Panc1 (cell line): ENCODE data around the gene PSMC6. TPM values are rescaled to one million over a fixed set of nuclear protein-coding genes. Genes with fewer than 3 reads are reported as not detected.
A peak's percentile ranks its signal among the peaks of the same experiment; 100 is the strongest.

Source experiments
- ATAC-seq: fragments of 200-7000 bp; cut with Tn5 transposase; 2 replicates; pipeline ENCODE4 v1.9.1; 2020; ENCODE audit warnings: mild to moderate bottlenecking, moderate library complexity
- BruUV-seq: library from RNA; stranded (reverse); fragments of 400-500 nt; replicated peaks from 2 replicates; lab custom pipeline; 2021; lab: Mats Ljungman, UMichigan
- CTCF ChIA-PET: fragments of 300-600 bp; sonication (Branson Sonifier 250); formaldehyde crosslinking; loops from one replicate; lab custom pipeline; 2022; ENCODE audit warnings: antibody characterized with exemption; lab: Charles Lee
- POLR2A ChIA-PET: fragments of 300-600 bp; sonication (Branson Sonifier 250); formaldehyde crosslinking; loops from one replicate; lab custom pipeline; 2022; ENCODE audit warnings: antibody characterized with exemption; lab: Charles Lee
- DNase-seq: peaks from one replicate; pipeline ENCODE4 v3.0.0-alpha.2; 2010; ENCODE audit warnings: low read depth, low spot score
- H3K27ac ChIP-seq: 2 replicates; pipeline ENCODE4 v1.5.1; 2011; ENCODE audit warnings: mild to moderate bottlenecking, low read length, inconsistent platforms
- H3K27me3 ChIP-seq: fragments of 200-500 bp; sonication (Bioruptor generic); 2 replicates; pipeline ENCODE4 v1.6.0; 2014; ENCODE audit warnings: low read length, inconsistent platforms; ENCODE audit not compliant: control insufficient read depth, insufficient read depth
- H3K36me3 ChIP-seq: fragments of 200-500 bp; sonication (Bioruptor generic); 2 replicates; pipeline ENCODE4 v1.5.1; 2014; ENCODE audit warnings: inconsistent platforms, mild to moderate bottlenecking, low read length, moderate library complexity; ENCODE audit not compliant: control insufficient read depth, insufficient read depth
- H3K4me1 ChIP-seq: 2 replicates; pipeline ENCODE4 v1.5.1; 2011; ENCODE audit warnings: inconsistent platforms, mild to moderate bottlenecking, low read length, moderate library complexity; ENCODE audit not compliant: control insufficient read depth, insufficient read depth
- H3K4me3 ChIP-seq, 2 experiments: 2 replicates each; pipeline ENCODE4 v1.5.1; 2011 to 2012; ENCODE audit warnings: low read depth in 2 of 2, low read length in 2 of 2, mild to moderate bottlenecking in 2 of 2, inconsistent platforms in 1 of 2, moderate library complexity in 1 of 2
- H3K9me3 ChIP-seq: fragments of 200-500 bp; sonication (Bioruptor generic); 2 replicates; pipeline ENCODE4 v1.5.1; 2014; ENCODE audit warnings: low read depth, mild to moderate bottlenecking, inconsistent platforms, low read length, moderate library complexity; ENCODE audit not compliant: control insufficient read depth, insufficient read depth
- CTCF ChIP-seq: fragments of 450-650 bp; IDR thresholded peaks from 2 replicates; pipeline ENCODE4 v1.5.1; 2017; ENCODE audit warnings: mild to moderate bottlenecking
- POLR2AphosphoS5 ChIP-seq: IDR thresholded peaks from 2 replicates; pipeline ENCODE4 v1.6.1; 2012; ENCODE audit warnings: mild to moderate bottlenecking, low read depth, low read length, moderate library complexity
- SIN3A ChIP-seq: IDR thresholded peaks from 2 replicates; pipeline ENCODE4 v1.6.1; 2012; ENCODE audit warnings: low read depth, mild to moderate bottlenecking, low read length, moderate library complexity, borderline replicate concordance; ENCODE audit not compliant: insufficient read depth
- TCF7L2 ChIP-seq: IDR thresholded peaks from 2 replicates; pipeline ENCODE4 v1.6.1; 2011; ENCODE audit warnings: mild to moderate bottlenecking, low read depth, low read length, inconsistent platforms
- in situ Hi-C: cut with HindIII; loops from 2 replicates; pipeline ENCODE4 v1.10.0; 2016; ENCODE audit warnings: low sequenced_read_pairs, low pct_unique_long_range_greater_than_20kb
- intact Hi-C: fragments of 100-400 bp; cut with micrococcal nuclease; formaldehyde crosslinking; loops from one replicate; pipeline ENCODE4 v1.10.0; 2022; ENCODE audit not compliant: unreplicated experiment
- total RNA-seq: library from RNA; stranded (reverse); gene quantifications from one replicate; pipeline ENCODE4 v1.2.1, GENCODE V29; 2021; ENCODE audit not compliant: unreplicated experiment
- TF ChIP-seq, protein P1 (sequence below), 2 experiments: IDR thresholded peaks; 2 replicates each; pipeline ENCODE4 v1.6.1; 2011 to 2012; ENCODE audit warnings: low read depth in 2 of 2, control low read depth in 1 of 2, low read length in 1 of 2, mild to moderate bottlenecking in 1 of 2, moderate library complexity in 1 of 2; ENCODE audit not compliant: insufficient read depth in 1 of 2

Gene PSMC6
- total RNA-seq, 1 experiment from 2014 or later: 62.1 TPM

DNA sequence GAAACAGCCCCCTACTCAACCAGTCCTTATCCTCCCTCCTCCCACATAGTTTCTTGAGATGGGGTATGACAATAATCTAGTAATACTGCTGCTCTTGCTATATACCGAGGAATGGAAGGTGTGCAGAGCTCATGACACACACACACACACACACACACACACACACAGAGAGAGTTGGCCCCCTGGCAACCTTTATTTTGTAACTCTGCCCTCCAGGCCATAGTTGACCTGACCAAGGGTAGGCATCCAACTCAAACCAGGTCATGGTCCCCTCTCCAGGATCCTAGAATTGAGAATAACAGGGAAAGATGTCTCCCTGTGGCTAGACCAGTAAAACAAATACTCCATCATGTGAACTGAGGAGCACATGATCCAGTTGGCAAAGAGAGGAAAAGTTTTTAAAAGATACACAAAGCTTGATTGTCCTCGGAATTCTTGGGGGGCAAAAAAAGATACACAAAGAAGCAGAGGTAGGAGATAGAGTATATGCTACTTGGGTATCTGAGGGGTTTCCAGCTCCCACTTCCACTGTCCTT, 22.9 kb upstream of the PSMC6 start:
- DNase-seq (no peak), ATAC-seq (0 out of 2 replicates have a peak, but pooled peaks have one; percentile 30)
- POLR2A ChIA-PET: no interaction called here
- Histone ChIP-seq H3K4me3 (no peak overlapping the region), H3K9me3 (no peaks in the 10 kb centered on the region), H3K4me1 (0 out of 2 replicates have a peak, but pooled peaks cover 2% of the 10 kb centered on the region), H3K27me3 (no peaks in the 10 kb centered on the region), H3K36me3 (no peaks in the 10 kb centered on the region), H3K27ac (no peak overlapping the region)
- BruUV-seq: no TSS peak
- CTCF ChIA-PET: no interaction called here
- in situ Hi-C loops (no loop called here), intact Hi-C loops (no loop called here)
- TF ChIP-seq, protein P1, sequence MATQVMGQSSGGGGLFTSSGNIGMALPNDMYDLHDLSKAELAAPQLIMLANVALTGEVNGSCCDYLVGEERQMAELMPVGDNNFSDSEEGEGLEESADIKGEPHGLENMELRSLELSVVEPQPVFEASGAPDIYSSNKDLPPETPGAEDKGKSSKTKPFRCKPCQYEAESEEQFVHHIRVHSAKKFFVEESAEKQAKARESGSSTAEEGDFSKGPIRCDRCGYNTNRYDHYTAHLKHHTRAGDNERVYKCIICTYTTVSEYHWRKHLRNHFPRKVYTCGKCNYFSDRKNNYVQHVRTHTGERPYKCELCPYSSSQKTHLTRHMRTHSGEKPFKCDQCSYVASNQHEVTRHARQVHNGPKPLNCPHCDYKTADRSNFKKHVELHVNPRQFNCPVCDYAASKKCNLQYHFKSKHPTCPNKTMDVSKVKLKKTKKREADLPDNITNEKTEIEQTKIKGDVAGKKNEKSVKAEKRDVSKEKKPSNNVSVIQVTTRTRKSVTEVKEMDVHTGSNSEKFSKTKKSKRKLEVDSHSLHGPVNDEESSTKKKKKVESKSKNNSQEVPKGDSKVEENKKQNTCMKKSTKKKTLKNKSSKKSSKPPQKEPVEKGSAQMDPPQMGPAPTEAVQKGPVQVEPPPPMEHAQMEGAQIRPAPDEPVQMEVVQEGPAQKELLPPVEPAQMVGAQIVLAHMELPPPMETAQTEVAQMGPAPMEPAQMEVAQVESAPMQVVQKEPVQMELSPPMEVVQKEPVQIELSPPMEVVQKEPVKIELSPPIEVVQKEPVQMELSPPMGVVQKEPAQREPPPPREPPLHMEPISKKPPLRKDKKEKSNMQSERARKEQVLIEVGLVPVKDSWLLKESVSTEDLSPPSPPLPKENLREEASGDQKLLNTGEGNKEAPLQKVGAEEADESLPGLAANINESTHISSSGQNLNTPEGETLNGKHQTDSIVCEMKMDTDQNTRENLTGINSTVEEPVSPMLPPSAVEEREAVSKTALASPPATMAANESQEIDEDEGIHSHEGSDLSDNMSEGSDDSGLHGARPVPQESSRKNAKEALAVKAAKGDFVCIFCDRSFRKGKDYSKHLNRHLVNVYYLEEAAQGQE (IDR thresholded peaks at IDR 0.05; ENCODE audit: insufficient read depth in 1 of 2, low read depth in 2 of 2, low read length in 1 of 2): no peak
- TF ChIP-seq SIN3A: no peak
- no peak for TF ChIP-seq TCF7L2
- no peak for TF ChIP-seq CTCF
- no peak for TF ChIP-seq POLR2AphosphoS5

DNA sequence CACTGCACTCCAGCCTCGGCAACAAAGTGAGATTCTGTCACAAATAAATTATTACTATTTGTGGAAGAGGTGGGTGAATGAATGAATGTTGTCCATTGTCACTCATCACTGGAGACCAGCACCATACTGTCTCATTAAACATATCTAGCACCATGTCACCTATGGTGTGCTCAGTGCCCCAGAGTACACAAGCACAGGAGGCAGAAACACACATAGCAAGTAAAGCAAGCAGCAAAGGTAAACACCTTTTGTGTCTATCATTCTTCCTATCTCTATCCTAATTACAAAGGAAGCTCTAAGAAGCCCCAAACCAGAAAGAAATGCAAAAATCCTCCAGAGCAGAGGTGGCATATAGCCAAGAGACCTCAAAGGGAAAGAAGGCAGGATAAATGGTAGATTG, 20.8 kb upstream of the PSMC6 start:
- no TSS peak for BruUV-seq
- ChIA-PET CTCF (no interaction called here), POLR2A (no interaction called here)
- no peaks in the 10 kb centered on the region for H3K9me3 ChIP-seq
- H3K27ac ChIP-seq: no peak overlapping the region
- H3K27me3 ChIP-seq: no peaks in the 10 kb centered on the region
- H3K36me3 ChIP-seq: no peaks in the 10 kb centered on the region
- no peak for ATAC-seq
- DNase-seq: no peak
- intact Hi-C loops: no loop called here
- TF ChIP-seq SIN3A: no peak
- no peak for TF ChIP-seq TCF7L2
- no peak for TF ChIP-seq POLR2AphosphoS5
- no peak for TF ChIP-seq CTCF
- TF ChIP-seq, protein P1 (IDR thresholded peaks at IDR 0.05; ENCODE audit: insufficient read depth in 1 of 2, low read depth in 2 of 2, low read length in 1 of 2): no peak
- in situ Hi-C loops: no loop called here
- peaks cover 4% of the 10 kb centered on the region for H3K4me1 ChIP-seq
- H3K4me3 ChIP-seq: no peak overlapping the region
